GM23248 (cell line): ENCODE results near the gene LGALS3BP. TPM values are rescaled to one million over a fixed set of nuclear protein-coding genes. Genes with fewer than 3 reads are reported as not detected.

Source experiments
- DNase-seq: peaks from one replicate; pipeline ENCODE4 v3.0.0-alpha.2; 2015
- H2AFZ ChIP-seq: fragments of 200-600 bp; sonication (generic); 2 replicates; pipeline ENCODE4 v1.6.1; 2016; ENCODE audit warnings: antibody characterized with exemption
- H3F3A ChIP-seq: fragments of 200-600 bp; sonication (generic); 2 replicates; pipeline ENCODE4 v1.6.1; 2016; ENCODE audit warnings: mild to moderate bottlenecking, antibody characterized with exemption, mixed run types; ENCODE audit not compliant: insufficient read depth
- H3K27ac ChIP-seq: fragments of 200-600 bp; sonication (generic); 2 replicates; pipeline ENCODE4 v1.5.1; 2016; ENCODE audit warnings: mild to moderate bottlenecking
- H3K27me3 ChIP-seq: fragments of 200-600 bp; sonication (generic); replicated peaks from 2 replicates; pipeline ENCODE4 v1.6.1; 2016; ENCODE audit warnings: mild to moderate bottlenecking; ENCODE audit not compliant: insufficient read depth
- H3K36me3 ChIP-seq: fragments of 200-600 bp; sonication (generic); 2 replicates; pipeline ENCODE4 v1.6.1; 2016; ENCODE audit warnings: low read depth, mild to moderate bottlenecking
- H3K4me1 ChIP-seq: fragments of 200-600 bp; sonication (generic); 2 replicates; pipeline ENCODE4 v1.6.1; 2016; ENCODE audit warnings: mild to moderate bottlenecking; ENCODE audit not compliant: insufficient read depth
- H3K4me2 ChIP-seq: fragments of 200-600 bp; sonication (generic); one replicate; pipeline ENCODE4 v1.6.1; 2016; ENCODE audit warnings: mild to moderate bottlenecking; ENCODE audit not compliant: unreplicated experiment
- H3K4me3 ChIP-seq: fragments of 200-600 bp; sonication (generic); 2 replicates; pipeline ENCODE4 v1.5.1; 2016; ENCODE audit warnings: mild to moderate bottlenecking
- H3K79me2 ChIP-seq: fragments of 200-600 bp; sonication (generic); 2 replicates; pipeline ENCODE4 v1.6.1; 2016; ENCODE audit warnings: mild to moderate bottlenecking; ENCODE audit not compliant: insufficient read depth
- H3K9ac ChIP-seq: fragments of 200-600 bp; sonication (generic); 2 replicates; pipeline ENCODE4 v1.6.1; 2016; ENCODE audit warnings: mild to moderate bottlenecking
- H3K9me2 ChIP-seq: fragments of 200-600 bp; sonication (generic); 2 replicates; pipeline ENCODE4 v1.6.1; 2016; ENCODE audit warnings: mixed run types, mild to moderate bottlenecking, moderate library complexity; ENCODE audit not compliant: insufficient read depth
- H3K9me3 ChIP-seq: fragments of 200-600 bp; sonication (generic); one replicate; pipeline ENCODE4 v1.6.1; 2017; ENCODE audit warnings: low read depth
- H4K20me1 ChIP-seq: fragments of 200-600 bp; sonication (generic); 2 replicates; pipeline ENCODE4 v1.6.0; 2016; ENCODE audit not compliant: insufficient read depth
- EZH2 ChIP-seq: fragments of 200-600 bp; sonication (generic); IDR thresholded peaks from 2 replicates; pipeline ENCODE4 v1.6.1; 2018; ENCODE audit warnings: antibody characterized with exemption, mild to moderate bottlenecking; ENCODE audit not compliant: insufficient read depth, poor library complexity, severe bottlenecking
- EZH2phosphoT487 ChIP-seq: fragments of 200-600 bp; sonication (generic); IDR thresholded peaks from 2 replicates; pipeline ENCODE4 v1.6.1; 2018; ENCODE audit warnings: antibody characterized with exemption, moderate library complexity, mild to moderate bottlenecking, low read depth; ENCODE audit not compliant: insufficient read depth
- WGBS, 2 experiments: methylation state at CpG; one replicate each; pipeline ENCODE4 v1.1.6; 2015 to 2017; ENCODE audit warnings: low lambda C conversion rate in 2 of 2, low coverage in 1 of 2; ENCODE audit errors: missing lambda C conversion rate in 2 of 2; 5-methylcytosine and 5-hydroxymethylcytosine counted together
- in situ Hi-C: fragments of 300-500 bp; cut with MboI; formaldehyde crosslinking; loops from 2 replicates; pipeline ENCODE4 v1.15.0; 2020
- polyA plus RNA-seq: library from polyadenylated mRNA; unstranded; fragments of >200 nt; fragmentation: Nextera tagmentation; extraction: Ambion mirVana; gene quantifications from 2 replicates; pipeline ENCODE4 v1.2.1, GENCODE V29; 2016
- total RNA-seq: library from RNA; depleted of rRNA; stranded (reverse); fragments of >200 nt; shearing (Covaris generic); gene quantifications from 2 replicates; pipeline ENCODE4 v1.2.3, GENCODE V29; 2014

LGALS3BP gene
- total and polyA plus RNA-seq, 2 experiments from 2014 or later = 8.6 to 8.8 TPM

DNA sequence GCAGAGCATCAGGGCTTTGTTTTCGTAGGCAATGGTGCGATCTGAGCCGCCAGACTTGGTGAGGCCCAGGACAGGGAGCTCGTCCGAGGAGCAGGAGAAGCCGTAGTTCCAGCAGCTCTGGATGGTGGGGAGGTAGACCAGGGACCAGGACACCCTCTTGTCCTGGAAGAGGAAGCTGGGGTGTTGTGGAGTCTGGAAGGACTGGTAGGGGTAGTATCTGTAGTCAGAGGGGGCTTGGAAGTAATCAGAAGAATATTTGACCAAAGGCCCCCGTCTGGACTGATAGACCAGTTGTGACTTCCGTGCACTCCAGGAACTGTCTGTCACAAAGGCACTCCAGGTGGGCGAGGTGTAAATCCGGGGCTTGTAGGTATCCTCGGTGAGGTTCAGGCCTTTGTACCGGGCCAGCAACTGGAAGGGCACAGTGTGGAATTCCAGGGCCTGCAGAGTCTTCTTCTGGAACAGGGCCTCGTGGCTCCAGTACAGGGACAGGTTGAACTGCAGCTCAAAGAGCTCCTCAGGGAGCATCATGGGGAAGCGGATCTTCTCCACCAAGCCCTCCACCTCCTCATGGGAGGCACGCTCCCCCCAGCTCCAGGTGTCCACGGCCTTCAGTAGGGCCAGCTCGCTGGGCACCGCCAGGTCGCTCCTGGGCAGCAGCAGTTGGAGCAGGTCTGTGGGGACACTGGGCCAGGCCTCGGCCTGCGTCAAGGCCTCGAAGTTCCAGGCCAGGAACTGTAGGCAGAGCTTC, 7.8 kb downstream of the LGALS3BP start:
- in situ Hi-C loops = loop anchor here (10.0 kb wide), 1 partner anchor 107 kb away; no protein-coding TSS in a partner anchor

DNA sequence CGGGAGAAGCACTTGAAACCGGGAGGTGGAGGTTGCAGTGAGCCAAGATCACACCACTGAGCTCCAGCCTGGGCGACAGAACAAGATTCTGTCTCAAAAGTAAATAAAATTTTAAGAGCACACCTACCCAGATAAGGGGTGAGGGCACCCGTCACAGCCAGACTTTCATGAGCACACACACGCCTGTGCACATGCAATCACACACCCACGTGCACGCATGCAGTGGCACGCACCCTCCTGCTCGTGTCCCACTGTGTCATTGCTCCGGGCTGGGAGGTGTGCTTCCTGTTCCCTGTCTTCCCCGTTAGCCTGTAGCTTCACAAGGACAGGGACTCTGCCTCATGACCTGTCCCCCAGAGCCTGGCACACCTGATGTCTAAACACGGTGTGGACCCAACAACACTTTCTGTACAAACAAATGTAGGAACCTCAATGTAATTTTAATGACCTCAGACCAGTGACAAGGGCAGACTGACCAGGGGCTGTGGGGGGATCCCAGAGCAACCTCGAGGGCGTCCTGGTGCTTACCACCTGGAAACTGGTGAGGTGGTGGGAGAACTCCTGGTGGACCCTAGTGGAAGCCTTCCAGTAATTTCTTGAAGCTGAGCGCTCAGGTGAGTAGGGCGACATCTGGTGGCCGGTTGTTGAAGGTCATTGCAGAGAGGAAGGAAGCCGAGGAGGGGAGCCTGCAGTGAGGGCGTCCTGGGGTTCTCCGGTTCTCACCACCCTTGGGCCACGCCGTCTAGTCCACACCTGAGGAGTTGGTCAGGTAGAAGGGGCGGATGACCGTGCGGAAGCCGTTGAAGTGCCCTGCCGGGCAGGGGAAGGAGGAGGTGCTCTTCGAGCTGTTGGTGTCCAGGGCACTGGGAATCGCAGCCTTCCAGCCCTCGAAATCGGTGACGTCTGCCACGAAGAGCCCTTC, 8.6 kb downstream of the LGALS3BP start:
- Histone ChIP-seq H2AFZ (peak overlapping the region; percentile 65), H4K20me1 (no peaks in the 10 kb centered on the region), H3K4me1 (peaks cover 9% of the 10 kb centered on the region; the same call in 1 of the 2 replicates), H3K4me3 (no peak overlapping the region; the same call in 1 of the 2 replicates), H3K9me3 (no peaks in the 10 kb centered on the region), H3K27ac (no peak overlapping the region), H3K36me3 (no peaks in the 10 kb centered on the region), H3K79me2 (no peaks in the 10 kb centered on the region), H3K9me2 (no peaks in the 10 kb centered on the region), H3K4me2 (peak overlapping the region; percentile 46), H3K27me3 (no peaks in the 10 kb centered on the region), H3K9ac (peak overlapping the region; percentile 30; the same call in 1 of the 2 replicates), H3F3A (0 out of 2 replicates have a peak, but pooled peaks cover 6% of the 10 kb centered on the region)
- TF ChIP-seq EZH2phosphoT487 (no peak), EZH2 (no peak)
- 26 to 28% methylated on average over 30 to 33 of the region's 33 CpGs for WGBS, 2 experiments
- peak; percentile 75 for DNase-seq
- in situ Hi-C loops = loop anchor here (10.0 kb wide), 1 partner anchor 106 kb away; no protein-coding TSS in a partner anchor

More for the DNA sequence above, 7.8 kb downstream of the LGALS3BP start:
- TF ChIP-seq EZH2phosphoT487 (no peak), EZH2 (no peak)
- H3K27ac ChIP-seq = no peak overlapping the region
- H3K9me3 ChIP-seq = no peaks in the 10 kb centered on the region
- DNase-seq = no peak
- 72 to 75% methylated on average over 21 to 22 of the region's 22 CpGs for WGBS, 2 experiments
- peak overlapping the region; percentile 30; the same call in 1 of the 2 replicates for H3K9ac ChIP-seq
- 0 out of 2 replicates have a peak, but pooled peaks cover 8% of the 10 kb centered on the region for H3F3A ChIP-seq
- H4K20me1 ChIP-seq = no peaks in the 10 kb centered on the region
- no peak overlapping the region for H3K4me3 ChIP-seq
- H3K9me2 ChIP-seq = no peaks in the 10 kb centered on the region
- peaks cover 10% of the 10 kb centered on the region; the same call in 1 of the 2 replicates for H3K4me1 ChIP-seq
- no peaks in the 10 kb centered on the region for H3K27me3 ChIP-seq
- no peaks in the 10 kb centered on the region for H3K79me2 ChIP-seq
- H2AFZ ChIP-seq = peak overlapping the region; percentile 65
- H3K36me3 ChIP-seq = no peaks in the 10 kb centered on the region
- H3K4me2 ChIP-seq = peak overlapping the region; percentile 46

DNA sequence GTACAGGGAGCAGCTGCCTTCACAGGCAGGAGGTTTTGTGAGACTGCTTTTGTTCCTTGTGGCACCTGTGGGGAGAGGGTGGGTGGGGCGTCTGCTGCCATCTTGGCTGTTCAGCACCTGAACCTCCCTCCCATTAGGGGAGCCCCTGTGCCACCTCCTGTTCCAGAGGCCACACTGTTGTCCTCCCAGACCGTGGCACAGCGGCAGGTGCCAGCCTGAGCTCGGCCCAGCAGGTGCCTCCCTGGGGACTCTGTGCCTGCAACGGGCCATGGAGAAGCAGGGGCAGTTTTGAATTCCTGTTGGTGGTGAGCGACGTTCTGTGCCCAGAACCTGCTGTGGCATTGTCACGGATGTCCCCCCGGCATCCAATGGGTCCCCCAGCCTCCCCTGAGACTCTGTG, 9.9 kb downstream of the LGALS3BP start:
- no peak for DNase-seq
- no peaks in the 10 kb centered on the region for H3K36me3 ChIP-seq
- H3K4me2 ChIP-seq = no peak overlapping the region
- TF ChIP-seq EZH2 (no peak), EZH2phosphoT487 (no peak)
- in situ Hi-C loops = loop anchor here (10.0 kb wide), 1 partner anchor 105 kb away; no protein-coding TSS in a partner anchor
- no peaks in the 10 kb centered on the region for H3K4me1 ChIP-seq
- no peaks in the 10 kb centered on the region for H3F3A ChIP-seq
- no peak overlapping the region for H2AFZ ChIP-seq
- no peak overlapping the region for H3K4me3 ChIP-seq
- no peaks in the 10 kb centered on the region for H3K9me3 ChIP-seq
- H3K27ac ChIP-seq = no peak overlapping the region
- no peaks in the 10 kb centered on the region for H3K9me2 ChIP-seq
- H3K79me2 ChIP-seq = no peaks in the 10 kb centered on the region
- WGBS, 2 experiments = 85 to 96% methylated on average over 8 to 9 of the region's 9 CpGs
- H3K27me3 ChIP-seq = no peaks in the 10 kb centered on the region
- no peak overlapping the region for H3K9ac ChIP-seq
- no peaks in the 10 kb centered on the region for H4K20me1 ChIP-seq

DNA sequence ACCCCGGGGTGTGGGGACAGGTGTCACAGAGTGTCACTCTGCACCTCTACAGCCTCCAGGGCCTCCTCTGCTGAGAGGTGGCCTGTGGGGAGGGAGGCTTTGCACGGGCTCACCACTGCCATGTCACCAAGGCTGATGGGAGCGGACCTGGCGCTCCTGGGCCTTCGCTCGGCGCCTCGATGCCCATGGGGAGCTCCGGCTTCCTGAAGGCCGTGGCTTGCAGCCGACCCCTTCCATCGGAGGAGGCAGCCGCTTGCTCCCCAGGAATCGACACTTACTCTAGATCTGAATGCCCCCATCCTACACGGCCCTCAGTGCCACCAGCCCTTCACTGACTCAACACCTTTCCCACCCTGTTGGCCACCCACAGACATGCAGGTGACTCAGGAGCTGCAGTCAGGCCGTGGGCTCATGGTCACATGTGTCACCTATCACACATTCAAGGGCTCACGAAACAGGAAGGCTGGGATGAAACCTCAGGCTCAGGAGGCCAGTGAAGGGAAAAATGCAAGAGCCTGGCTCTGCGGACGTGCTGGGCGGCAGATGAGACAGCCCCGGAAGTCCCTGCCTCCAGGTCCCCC, 11.9 kb downstream of the LGALS3BP start:
- no peak overlapping the region for H3K4me2 ChIP-seq
- no peak overlapping the region for H3K9ac ChIP-seq
- H3K36me3 ChIP-seq = no peaks in the 10 kb centered on the region
- H3K79me2 ChIP-seq = no peaks in the 10 kb centered on the region
- no peaks in the 10 kb centered on the region for H4K20me1 ChIP-seq
- no peak overlapping the region for H2AFZ ChIP-seq
- no peaks in the 10 kb centered on the region for H3K9me3 ChIP-seq
- TF ChIP-seq EZH2phosphoT487 = no peak
- DNase-seq = peak; percentile 24
- 88 to 89% methylated on average over 20 to 21 of the region's 21 CpGs for WGBS, 2 experiments
- H3F3A ChIP-seq = no peaks in the 10 kb centered on the region
- no peak overlapping the region for H3K27ac ChIP-seq
- no peaks in the 10 kb centered on the region for H3K9me2 ChIP-seq
- no peaks in the 10 kb centered on the region for H3K27me3 ChIP-seq
- H3K4me3 ChIP-seq = no peak overlapping the region
- no peaks in the 10 kb centered on the region for H3K4me1 ChIP-seq
- in situ Hi-C loops = no loop called here
